HEK293 (cell line): ENCODE measurements around the gene ZNF217.
A peak's percentile ranks its signal among the peaks of the same experiment; 100 is the strongest.

Experiments
- KLF10 ChIP-seq: fragments of 450-650 bp; IDR thresholded peaks from 2 replicates; pipeline ENCODE4 v1.5.1; 2018; ENCODE audit warnings: missing biosample characterization, mild to moderate bottlenecking, missing genetic modification characterization
- KLF8 ChIP-seq: fragments of 450-650 bp; formaldehyde crosslinking; IDR thresholded peaks from 2 replicates; pipeline ENCODE4 v1.5.1; 2016; ENCODE audit warnings: missing biosample characterization, missing genetic modification characterization
- OSR2 ChIP-seq: fragments of 450-650 bp; formaldehyde crosslinking; IDR thresholded peaks from 2 replicates; pipeline ENCODE4 v1.5.1; 2016; ENCODE audit warnings: missing biosample characterization, missing genetic modification characterization
- RBAK ChIP-seq: fragments of 450-650 bp; formaldehyde crosslinking; IDR thresholded peaks from 2 replicates; pipeline ENCODE4 v1.5.1; 2016; ENCODE audit warnings: missing biosample characterization, missing genetic modification characterization
- WT1 ChIP-seq: fragments of 450-650 bp; formaldehyde crosslinking; IDR thresholded peaks from 2 replicates; pipeline ENCODE4 v1.5.1; 2016; ENCODE audit warnings: missing biosample characterization, missing genetic modification characterization
- ZBTB11 ChIP-seq: fragments of 450-650 bp; formaldehyde crosslinking; conservative IDR thresholded peaks from 2 replicates; pipeline ENCODE4 v1.5.1; 2016; ENCODE audit warnings: low read depth, missing biosample characterization, missing genetic modification characterization
- ZBTB7A ChIP-seq: fragments of 450-650 bp; formaldehyde crosslinking; IDR thresholded peaks from 2 replicates; pipeline ENCODE4 v1.5.1; 2016; ENCODE audit warnings: low read depth, missing biosample characterization, missing genetic modification characterization
- ZFP3 ChIP-seq: fragments of 450-650 bp; formaldehyde crosslinking; IDR thresholded peaks from 2 replicates; pipeline ENCODE4 v1.5.1; 2016; ENCODE audit warnings: low read depth, missing biosample characterization, missing genetic modification characterization
- ZNF202 ChIP-seq: fragments of 450-650 bp; formaldehyde crosslinking; IDR thresholded peaks from 2 replicates; pipeline ENCODE4 v1.5.1; 2016; ENCODE audit warnings: missing biosample characterization, missing genetic modification characterization, borderline replicate concordance
- ZNF221 ChIP-seq: fragments of 450-650 bp; formaldehyde crosslinking; IDR thresholded peaks from 2 replicates; pipeline ENCODE4 v1.5.1; 2017; ENCODE audit warnings: missing biosample characterization, missing genetic modification characterization, borderline replicate concordance
- ZNF23 ChIP-seq: fragments of 450-650 bp; formaldehyde crosslinking; IDR thresholded peaks from 2 replicates; pipeline ENCODE4 v1.5.1; 2016; ENCODE audit warnings: missing biosample characterization, missing genetic modification characterization, borderline replicate concordance
- ZNF239 ChIP-seq: fragments of 450-650 bp; formaldehyde crosslinking; IDR thresholded peaks from 2 replicates; pipeline ENCODE4 v1.5.1; 2016; ENCODE audit warnings: missing biosample characterization, missing genetic modification characterization
- ZNF391 ChIP-seq: fragments of 450-650 bp; formaldehyde crosslinking; IDR thresholded peaks from 2 replicates; pipeline ENCODE4 v1.5.1; 2016; ENCODE audit warnings: low read depth, missing biosample characterization, missing genetic modification characterization, borderline replicate concordance
- ZNF510 ChIP-seq: fragments of 450-650 bp; formaldehyde crosslinking; IDR thresholded peaks from 2 replicates; pipeline ENCODE4 v1.5.1; 2018; ENCODE audit warnings: mild to moderate bottlenecking, missing genetic modification characterization, missing biosample characterization; ENCODE audit not compliant: insufficient replicate concordance
- ZNF514 ChIP-seq: fragments of 450-650 bp; formaldehyde crosslinking; IDR thresholded peaks from 2 replicates; pipeline ENCODE4 v1.5.1; 2016; ENCODE audit warnings: missing biosample characterization, missing genetic modification characterization
- ZNF548 ChIP-seq: fragments of 450-650 bp; formaldehyde crosslinking; IDR thresholded peaks from 2 replicates; pipeline ENCODE4 v1.5.1; 2016; ENCODE audit warnings: missing biosample characterization, missing genetic modification characterization
- ZNF610 ChIP-seq: fragments of 450-650 bp; formaldehyde crosslinking; IDR thresholded peaks from 2 replicates; pipeline ENCODE4 v1.5.1; 2016; ENCODE audit warnings: missing biosample characterization, missing genetic modification characterization, borderline replicate concordance
- ZNF677 ChIP-seq: fragments of 450-650 bp; IDR thresholded peaks from 2 replicates; pipeline ENCODE4 v1.5.0; 2018; ENCODE audit warnings: missing biosample characterization, mild to moderate bottlenecking, missing genetic modification characterization, moderate library complexity
- ZNF692 ChIP-seq: fragments of 450-650 bp; formaldehyde crosslinking; IDR thresholded peaks from 2 replicates; pipeline ENCODE4 v1.5.1; 2016; ENCODE audit warnings: missing biosample characterization, missing genetic modification characterization
- ZSCAN30 ChIP-seq: fragments of 450-650 bp; IDR thresholded peaks from 2 replicates; pipeline ENCODE4 v1.5.1; 2018; ENCODE audit warnings: missing biosample characterization, mild to moderate bottlenecking, missing genetic modification characterization, moderate library complexity
- TF ChIP-seq, protein P1 (sequence below): fragments of 450-650 bp; formaldehyde crosslinking; IDR thresholded peaks from 2 replicates; pipeline ENCODE4 v1.5.1; 2017; ENCODE audit warnings: missing biosample characterization, missing genetic modification characterization
- TF ChIP-seq, protein P2 (sequence below): fragments of 450-650 bp; formaldehyde crosslinking; IDR thresholded peaks from 2 replicates; pipeline ENCODE4 v1.5.1; 2017; ENCODE audit warnings: missing biosample characterization, missing genetic modification characterization
- TF ChIP-seq, protein P3 (sequence below): fragments of 450-650 bp; formaldehyde crosslinking; IDR thresholded peaks from 2 replicates; pipeline ENCODE4 v1.5.1; 2016; ENCODE audit warnings: missing biosample characterization, missing genetic modification characterization
- TF ChIP-seq, protein P4 (sequence below): fragments of 450-650 bp; formaldehyde crosslinking; IDR thresholded peaks from 2 replicates; pipeline ENCODE4 v1.5.1; 2016; ENCODE audit warnings: missing biosample characterization, missing genetic modification characterization

ZNF217 gene

DNA sequence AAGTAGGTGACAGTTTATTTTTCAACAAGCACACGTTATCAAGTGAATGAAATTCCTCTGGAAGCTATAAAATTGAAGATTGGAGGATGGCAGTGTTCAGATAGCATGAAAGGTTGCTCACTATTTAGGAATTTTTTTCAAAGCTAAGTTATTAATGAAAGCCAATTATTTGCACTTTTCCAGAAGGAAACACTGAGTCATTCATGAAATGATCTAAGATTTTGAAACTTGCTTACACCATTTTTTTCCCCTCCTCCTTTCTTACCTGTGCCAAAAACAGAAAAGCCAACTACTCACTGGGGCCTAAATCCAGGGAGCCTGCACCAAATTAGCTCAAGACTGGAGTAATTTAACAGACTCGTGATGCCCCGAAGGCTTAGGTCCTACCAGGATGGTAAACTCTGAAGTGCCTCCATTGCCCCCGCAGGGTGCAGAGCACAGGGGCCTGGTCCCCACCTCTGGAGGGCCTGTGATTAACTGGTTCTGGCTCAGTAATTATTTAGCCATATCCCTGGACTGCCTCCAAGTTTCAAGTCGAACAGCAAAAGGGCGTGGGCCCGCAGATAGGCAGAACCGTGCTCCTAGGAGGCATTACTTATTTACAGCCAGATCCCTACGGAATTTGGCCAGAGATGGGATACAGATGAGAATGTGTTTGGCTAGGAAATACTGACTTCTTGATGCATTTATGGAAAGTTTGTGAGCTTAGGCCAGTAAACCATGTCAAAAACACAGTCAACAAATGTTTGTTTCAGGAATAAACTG, 28.0 kb upstream of the ZNF217 start (continued):
- TF ChIP-seq OSR2 (tag by site-specific recombination) (peak; percentile 95), ZFP3 (tag by site-specific recombination) (no peak), ZNF510 (no peak), ZBTB11 (tag by site-specific recombination) (no peak), RBAK (tag by site-specific recombination) (no peak), KLF10 (tag by site-specific recombination) (peak; percentile 78), ZNF221 (tag by site-specific recombination) (no peak), ZBTB7A (tag by site-specific recombination) (no peak), ZNF548 (tag by site-specific recombination) (no peak), ZNF610 (no peak), ZNF239 (tag by site-specific recombination) (no peak), ZNF692 (tag by site-specific recombination) (peak; percentile 91), ZSCAN30 (no peak), WT1 (tag by site-specific recombination) (no peak), ZNF202 (tag by site-specific recombination) (no peak), ZNF23 (tag by site-specific recombination) (no peak), ZNF391 (tag by site-specific recombination) (no peak), KLF8 (tag by site-specific recombination) (peak; percentile 39; the same call in 1 of the 2 replicates), ZNF514 (tag by site-specific recombination) (no peak), ZNF677 (tag by site-specific recombination) (no peak)
- TF ChIP-seq, protein P1, sequence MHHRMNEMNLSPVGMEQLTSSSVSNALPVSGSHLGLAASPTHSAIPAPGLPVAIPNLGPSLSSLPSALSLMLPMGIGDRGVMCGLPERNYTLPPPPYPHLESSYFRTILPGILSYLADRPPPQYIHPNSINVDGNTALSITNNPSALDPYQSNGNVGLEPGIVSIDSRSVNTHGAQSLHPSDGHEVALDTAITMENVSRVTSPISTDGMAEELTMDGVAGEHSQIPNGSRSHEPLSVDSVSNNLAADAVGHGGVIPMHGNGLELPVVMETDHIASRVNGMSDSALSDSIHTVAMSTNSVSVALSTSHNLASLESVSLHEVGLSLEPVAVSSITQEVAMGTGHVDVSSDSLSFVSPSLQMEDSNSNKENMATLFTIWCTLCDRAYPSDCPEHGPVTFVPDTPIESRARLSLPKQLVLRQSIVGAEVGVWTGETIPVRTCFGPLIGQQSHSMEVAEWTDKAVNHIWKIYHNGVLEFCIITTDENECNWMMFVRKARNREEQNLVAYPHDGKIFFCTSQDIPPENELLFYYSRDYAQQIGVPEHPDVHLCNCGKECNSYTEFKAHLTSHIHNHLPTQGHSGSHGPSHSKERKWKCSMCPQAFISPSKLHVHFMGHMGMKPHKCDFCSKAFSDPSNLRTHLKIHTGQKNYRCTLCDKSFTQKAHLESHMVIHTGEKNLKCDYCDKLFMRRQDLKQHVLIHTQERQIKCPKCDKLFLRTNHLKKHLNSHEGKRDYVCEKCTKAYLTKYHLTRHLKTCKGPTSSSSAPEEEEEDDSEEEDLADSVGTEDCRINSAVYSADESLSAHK (tag by site-specific recombination): peak; percentile 55
- TF ChIP-seq, protein P2, sequence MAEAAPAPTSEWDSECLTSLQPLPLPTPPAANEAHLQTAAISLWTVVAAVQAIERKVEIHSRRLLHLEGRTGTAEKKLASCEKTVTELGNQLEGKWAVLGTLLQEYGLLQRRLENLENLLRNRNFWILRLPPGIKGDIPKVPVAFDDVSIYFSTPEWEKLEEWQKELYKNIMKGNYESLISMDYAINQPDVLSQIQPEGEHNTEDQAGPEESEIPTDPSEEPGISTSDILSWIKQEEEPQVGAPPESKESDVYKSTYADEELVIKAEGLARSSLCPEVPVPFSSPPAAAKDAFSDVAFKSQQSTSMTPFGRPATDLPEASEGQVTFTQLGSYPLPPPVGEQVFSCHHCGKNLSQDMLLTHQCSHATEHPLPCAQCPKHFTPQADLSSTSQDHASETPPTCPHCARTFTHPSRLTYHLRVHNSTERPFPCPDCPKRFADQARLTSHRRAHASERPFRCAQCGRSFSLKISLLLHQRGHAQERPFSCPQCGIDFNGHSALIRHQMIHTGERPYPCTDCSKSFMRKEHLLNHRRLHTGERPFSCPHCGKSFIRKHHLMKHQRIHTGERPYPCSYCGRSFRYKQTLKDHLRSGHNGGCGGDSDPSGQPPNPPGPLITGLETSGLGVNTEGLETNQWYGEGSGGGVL: 0 out of 2 replicates have a peak, but pooled peaks have one; percentile 42
- TF ChIP-seq, protein P3, sequence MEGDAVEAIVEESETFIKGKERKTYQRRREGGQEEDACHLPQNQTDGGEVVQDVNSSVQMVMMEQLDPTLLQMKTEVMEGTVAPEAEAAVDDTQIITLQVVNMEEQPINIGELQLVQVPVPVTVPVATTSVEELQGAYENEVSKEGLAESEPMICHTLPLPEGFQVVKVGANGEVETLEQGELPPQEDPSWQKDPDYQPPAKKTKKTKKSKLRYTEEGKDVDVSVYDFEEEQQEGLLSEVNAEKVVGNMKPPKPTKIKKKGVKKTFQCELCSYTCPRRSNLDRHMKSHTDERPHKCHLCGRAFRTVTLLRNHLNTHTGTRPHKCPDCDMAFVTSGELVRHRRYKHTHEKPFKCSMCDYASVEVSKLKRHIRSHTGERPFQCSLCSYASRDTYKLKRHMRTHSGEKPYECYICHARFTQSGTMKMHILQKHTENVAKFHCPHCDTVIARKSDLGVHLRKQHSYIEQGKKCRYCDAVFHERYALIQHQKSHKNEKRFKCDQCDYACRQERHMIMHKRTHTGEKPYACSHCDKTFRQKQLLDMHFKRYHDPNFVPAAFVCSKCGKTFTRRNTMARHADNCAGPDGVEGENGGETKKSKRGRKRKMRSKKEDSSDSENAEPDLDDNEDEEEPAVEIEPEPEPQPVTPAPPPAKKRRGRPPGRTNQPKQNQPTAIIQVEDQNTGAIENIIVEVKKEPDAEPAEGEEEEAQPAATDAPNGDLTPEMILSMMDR (tag by site-specific recombination): no peak
- TF ChIP-seq, protein P4, sequence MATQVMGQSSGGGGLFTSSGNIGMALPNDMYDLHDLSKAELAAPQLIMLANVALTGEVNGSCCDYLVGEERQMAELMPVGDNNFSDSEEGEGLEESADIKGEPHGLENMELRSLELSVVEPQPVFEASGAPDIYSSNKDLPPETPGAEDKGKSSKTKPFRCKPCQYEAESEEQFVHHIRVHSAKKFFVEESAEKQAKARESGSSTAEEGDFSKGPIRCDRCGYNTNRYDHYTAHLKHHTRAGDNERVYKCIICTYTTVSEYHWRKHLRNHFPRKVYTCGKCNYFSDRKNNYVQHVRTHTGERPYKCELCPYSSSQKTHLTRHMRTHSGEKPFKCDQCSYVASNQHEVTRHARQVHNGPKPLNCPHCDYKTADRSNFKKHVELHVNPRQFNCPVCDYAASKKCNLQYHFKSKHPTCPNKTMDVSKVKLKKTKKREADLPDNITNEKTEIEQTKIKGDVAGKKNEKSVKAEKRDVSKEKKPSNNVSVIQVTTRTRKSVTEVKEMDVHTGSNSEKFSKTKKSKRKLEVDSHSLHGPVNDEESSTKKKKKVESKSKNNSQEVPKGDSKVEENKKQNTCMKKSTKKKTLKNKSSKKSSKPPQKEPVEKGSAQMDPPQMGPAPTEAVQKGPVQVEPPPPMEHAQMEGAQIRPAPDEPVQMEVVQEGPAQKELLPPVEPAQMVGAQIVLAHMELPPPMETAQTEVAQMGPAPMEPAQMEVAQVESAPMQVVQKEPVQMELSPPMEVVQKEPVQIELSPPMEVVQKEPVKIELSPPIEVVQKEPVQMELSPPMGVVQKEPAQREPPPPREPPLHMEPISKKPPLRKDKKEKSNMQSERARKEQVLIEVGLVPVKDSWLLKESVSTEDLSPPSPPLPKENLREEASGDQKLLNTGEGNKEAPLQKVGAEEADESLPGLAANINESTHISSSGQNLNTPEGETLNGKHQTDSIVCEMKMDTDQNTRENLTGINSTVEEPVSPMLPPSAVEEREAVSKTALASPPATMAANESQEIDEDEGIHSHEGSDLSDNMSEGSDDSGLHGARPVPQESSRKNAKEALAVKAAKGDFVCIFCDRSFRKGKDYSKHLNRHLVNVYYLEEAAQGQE (tag by site-specific recombination): no peak
